ENCODE results near the gene ZSCAN9.

The ZSCAN9 gene

GRCh38 chr6:28211840-28212509, 13.1 kb upstream of the ZSCAN9 start:
- peak overlapping the region; percentile 64 for H3K4me3 ChIP-seq (ENCODE audit: low read depth, low read length)
- TF ChIP-seq CTCF (IDR thresholded peaks at IDR 0.05; ENCODE audit: control insufficient read depth, extremely low read depth, insufficient read depth), result no peak
- no peak for DNase-seq (ENCODE audit: low read depth)

- peak; percentile 65 for TF ChIP-seq CTCF (IDR thresholded peaks at IDR 0.05; ENCODE audit: control insufficient read depth, extremely low read depth, insufficient read depth)
- peak; percentile 79 for DNase-seq (ENCODE audit: low read depth)
- peak overlapping the region; percentile 64 for H3K4me3 ChIP-seq (ENCODE audit: low read depth, low read length)
These were observed 12.4 kb upstream of the ZSCAN9 start for GRCh38 chr6:28212510-28213212.

- DNase-seq (ENCODE audit: low read depth), result no peak
- peak overlapping the region; percentile 64 for H3K4me3 ChIP-seq (ENCODE audit: low read depth, low read length)
These were observed 11.9 kb upstream of the ZSCAN9 start for GRCh38 chr6:28213213-28213523.

GRCh38 chr6:28215425-28215824, 9.7 kb upstream of the ZSCAN9 start:
- H3K4me3 ChIP-seq (ENCODE audit: low read depth, low read length), result no peak overlapping the region
- DNase-seq (ENCODE audit: low read depth), result no peak
- TF ChIP-seq CTCF (IDR thresholded peaks at IDR 0.05; ENCODE audit: control insufficient read depth, extremely low read depth, insufficient read depth), result no peak

More at GRCh38 chr6:28213213-28213523, 11.9 kb upstream of the ZSCAN9 start:
- no peak for TF ChIP-seq CTCF (IDR thresholded peaks at IDR 0.05; ENCODE audit: control insufficient read depth, extremely low read depth, insufficient read depth)

GRCh38 chr6:28217890-28218289, 7.2 kb upstream of the ZSCAN9 start:
- TF ChIP-seq CTCF (IDR thresholded peaks at IDR 0.05; ENCODE audit: control insufficient read depth, extremely low read depth, insufficient read depth), result no peak
- no peak for DNase-seq (ENCODE audit: low read depth)
- H3K4me3 ChIP-seq (ENCODE audit: low read depth, low read length), result no peak overlapping the region

GRCh38 chr6:28218312-28219248, 6.5 kb upstream of the ZSCAN9 start:
- peak; percentile 1 for DNase-seq (ENCODE audit: low read depth)
- no peak for TF ChIP-seq CTCF (IDR thresholded peaks at IDR 0.05; ENCODE audit: control insufficient read depth, extremely low read depth, insufficient read depth)
- H3K4me3 ChIP-seq (ENCODE audit: low read depth, low read length), result peak overlapping the region; percentile 50
